HepG2 (cell line): ENCODE results near the gene TP53BP2.

Source experiments
- POLR2A ChIP-seq, 2 experiments: IDR thresholded peaks; 2 replicates each; pipeline ENCODE4 v1.6.1; 2011; ENCODE audit warnings: low read depth in 2 of 2, low read length in 2 of 2, mild to moderate bottlenecking in 1 of 2, moderate library complexity in 1 of 2; ENCODE audit not compliant: insufficient read depth in 1 of 2
- TF ChIP-seq, protein P1 (sequence below): sonication (generic); formaldehyde crosslinking; IDR thresholded peaks from 2 replicates; pipeline ENCODE4 v1.5.0; 2020; ENCODE audit warnings: mild to moderate bottlenecking, missing genetic modification reagents, borderline replicate concordance
- TF ChIP-seq, protein P2 (sequence below): IDR thresholded peaks from 2 replicates; pipeline ENCODE4 v1.6.1; 2016; ENCODE audit warnings: missing biosample characterization, missing genetic modification reagents, low read depth

DNA sequence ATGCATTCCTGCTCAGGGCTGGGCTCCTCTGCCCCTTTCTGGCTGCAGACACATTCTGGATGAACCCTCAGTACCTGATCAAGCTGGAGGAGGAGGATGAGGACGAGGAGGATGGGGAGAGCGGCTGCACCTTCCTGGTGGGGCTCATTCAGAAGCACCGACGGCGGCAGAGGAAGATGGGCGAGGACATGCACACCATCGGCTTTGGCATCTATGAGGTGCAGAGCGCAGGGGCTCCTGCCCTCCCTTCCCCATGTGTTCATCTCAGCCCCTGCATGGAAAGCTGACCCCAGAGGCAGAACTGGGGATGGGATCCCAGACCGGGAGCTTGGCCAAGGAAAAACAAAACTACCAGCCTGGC, 90.3 kb downstream of the TP53BP2 start:
- TF ChIP-seq, protein P1, sequence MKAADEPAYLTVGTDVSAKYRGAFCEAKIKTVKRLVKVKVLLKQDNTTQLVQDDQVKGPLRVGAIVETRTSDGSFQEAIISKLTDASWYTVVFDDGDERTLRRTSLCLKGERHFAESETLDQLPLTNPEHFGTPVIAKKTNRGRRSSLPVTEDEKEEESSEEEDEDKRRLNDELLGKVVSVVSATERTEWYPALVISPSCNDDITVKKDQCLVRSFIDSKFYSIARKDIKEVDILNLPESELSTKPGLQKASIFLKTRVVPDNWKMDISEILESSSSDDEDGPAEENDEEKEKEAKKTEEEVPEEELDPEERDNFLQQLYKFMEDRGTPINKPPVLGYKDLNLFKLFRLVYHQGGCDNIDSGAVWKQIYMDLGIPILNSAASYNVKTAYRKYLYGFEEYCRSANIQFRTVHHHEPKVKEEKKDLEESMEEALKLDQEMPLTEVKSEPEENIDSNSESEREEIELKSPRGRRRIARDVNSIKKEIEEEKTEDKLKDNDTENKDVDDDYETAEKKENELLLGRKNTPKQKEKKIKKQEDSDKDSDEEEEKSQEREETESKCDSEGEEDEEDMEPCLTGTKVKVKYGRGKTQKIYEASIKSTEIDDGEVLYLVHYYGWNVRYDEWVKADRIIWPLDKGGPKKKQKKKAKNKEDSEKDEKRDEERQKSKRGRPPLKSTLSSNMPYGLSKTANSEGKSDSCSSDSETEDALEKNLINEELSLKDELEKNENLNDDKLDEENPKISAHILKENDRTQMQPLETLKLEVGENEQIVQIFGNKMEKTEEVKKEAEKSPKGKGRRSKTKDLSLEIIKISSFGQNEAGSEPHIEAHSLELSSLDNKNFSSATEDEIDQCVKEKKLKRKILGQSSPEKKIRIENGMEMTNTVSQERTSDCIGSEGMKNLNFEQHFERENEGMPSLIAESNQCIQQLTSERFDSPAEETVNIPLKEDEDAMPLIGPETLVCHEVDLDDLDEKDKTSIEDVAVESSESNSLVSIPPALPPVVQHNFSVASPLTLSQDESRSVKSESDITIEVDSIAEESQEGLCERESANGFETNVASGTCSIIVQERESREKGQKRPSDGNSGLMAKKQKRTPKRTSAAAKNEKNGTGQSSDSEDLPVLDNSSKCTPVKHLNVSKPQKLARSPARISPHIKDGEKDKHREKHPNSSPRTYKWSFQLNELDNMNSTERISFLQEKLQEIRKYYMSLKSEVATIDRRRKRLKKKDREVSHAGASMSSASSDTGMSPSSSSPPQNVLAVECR (CRISPR knock-in tag): no peak
- TF ChIP-seq POLR2A (IDR thresholded peaks at IDR 0.05; ENCODE audit: insufficient read depth in 1 of 2, low read depth in 2 of 2, low read length in 2 of 2): no peak
- TF ChIP-seq, protein P2, sequence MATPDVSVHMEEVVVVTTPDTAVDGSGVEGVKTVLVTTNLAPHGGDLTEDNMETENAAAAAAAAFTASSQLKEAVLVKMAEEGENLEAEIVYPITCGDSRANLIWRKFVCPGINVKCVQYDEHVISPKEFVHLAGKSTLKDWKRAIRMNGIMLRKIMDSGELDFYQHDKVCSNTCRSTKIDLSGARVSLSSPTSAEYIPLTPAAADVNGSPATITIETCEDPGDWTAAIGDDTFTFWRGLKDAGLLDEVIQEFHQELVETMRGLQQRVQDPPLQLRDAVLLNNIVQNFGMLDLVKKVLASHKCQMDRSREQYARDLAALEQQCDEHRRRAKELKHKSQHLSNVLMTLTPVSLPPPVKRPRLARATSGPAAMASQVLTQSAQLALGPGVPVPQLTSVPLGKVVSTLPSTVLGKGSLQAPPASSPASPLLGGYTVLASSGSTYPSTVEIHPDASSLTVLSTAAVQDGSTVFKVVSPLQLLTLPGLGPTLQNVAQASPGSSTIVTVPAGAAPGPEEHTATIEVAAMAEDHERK (CRISPR knock-in tag): no peak
